GM18951 (cell line): Measurements from ENCODE around the gene KCTD16.

Source experiments
- POLR2A ChIP-seq: IDR thresholded peaks from 4 replicates; pipeline ENCODE4 v1.6.1; 2011; ENCODE audit warnings: mild to moderate bottlenecking; ENCODE audit not compliant: insufficient read length, insufficient read depth; ENCODE audit errors: extremely low read depth
- in situ Hi-C: fragments of 300-500 bp; cut with MboI; formaldehyde crosslinking; loops from one replicate; pipeline ENCODE4 v1.12.0; 2022; ENCODE audit warnings: low sequenced_read_pairs, mixed read lengths, inconsistent platforms; ENCODE audit not compliant: unreplicated experiment

KCTD16 gene

DNA sequence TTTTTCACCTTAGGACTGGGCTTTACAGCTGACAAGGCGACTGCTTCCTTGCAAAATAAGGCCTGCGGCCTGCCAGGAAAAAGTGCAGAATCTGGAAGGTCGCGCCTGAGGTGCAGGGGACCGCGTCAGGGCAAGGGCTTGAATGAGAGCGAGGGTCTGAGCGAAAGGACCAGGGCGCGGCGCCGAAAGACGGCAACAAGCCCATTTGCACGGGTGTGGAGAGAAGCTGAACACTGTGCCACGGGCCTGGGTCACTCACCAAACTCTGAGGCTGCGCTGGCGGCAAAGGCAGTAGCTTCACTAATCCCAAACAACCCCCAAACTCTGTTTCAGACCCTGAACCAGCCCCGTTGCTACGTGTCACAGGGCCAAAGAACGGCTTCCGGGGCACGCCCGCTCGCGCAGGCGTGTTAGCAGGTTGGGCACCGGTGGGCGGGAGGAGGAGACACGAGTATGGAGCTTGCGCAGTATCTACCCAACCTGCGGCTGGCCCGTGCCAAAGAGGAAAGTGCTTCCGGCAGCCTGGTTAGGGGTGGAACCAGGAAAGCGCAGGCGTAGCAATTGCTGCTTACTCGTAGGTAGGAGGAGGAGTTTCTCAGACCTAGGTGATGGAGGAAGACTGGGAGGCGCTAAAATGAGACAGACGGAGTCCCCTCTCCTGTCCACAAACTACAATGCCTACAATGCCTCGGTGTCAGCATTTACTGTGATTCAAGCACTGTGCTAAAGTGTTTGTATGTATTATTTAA, at the start of gene KCTD16, which contains the start of gene YIPF5:
Gene KCTD16 (plus strand): TSS at position 598 of the 749 bp plus-strand sequence.
Gene YIPF5 (minus strand): TSS at position 384 of the 749 bp plus-strand sequence. CDS start 704 bp downstream, outside the sequence.
- TF ChIP-seq POLR2A, result peak; percentile 85

DNA sequence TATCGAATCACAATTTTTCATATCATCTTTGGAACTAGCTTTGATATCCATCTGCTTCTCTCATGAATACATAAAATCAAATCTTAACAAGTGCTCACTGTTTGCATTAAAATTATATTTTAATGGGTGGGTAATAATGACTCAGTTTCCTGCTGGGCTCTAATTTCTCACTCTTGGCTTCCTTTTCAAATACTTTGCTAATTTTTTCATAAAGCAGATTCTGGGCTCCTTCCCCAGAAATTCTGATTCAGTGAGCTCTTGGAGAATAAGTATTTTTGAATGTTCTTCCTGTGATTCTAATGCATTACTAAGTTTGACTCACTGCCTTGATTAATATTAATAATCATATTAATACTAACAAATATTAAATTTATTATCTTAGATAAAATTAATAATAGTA, 49.1 kb upstream of the KCTD16 start:
- TF ChIP-seq POLR2A, result no peak
- in situ Hi-C loops, result no loop called here

More for the DNA sequence above, at the start of gene KCTD16, which contains the start of gene YIPF5:
- in situ Hi-C loops, result no loop called here

DNA sequence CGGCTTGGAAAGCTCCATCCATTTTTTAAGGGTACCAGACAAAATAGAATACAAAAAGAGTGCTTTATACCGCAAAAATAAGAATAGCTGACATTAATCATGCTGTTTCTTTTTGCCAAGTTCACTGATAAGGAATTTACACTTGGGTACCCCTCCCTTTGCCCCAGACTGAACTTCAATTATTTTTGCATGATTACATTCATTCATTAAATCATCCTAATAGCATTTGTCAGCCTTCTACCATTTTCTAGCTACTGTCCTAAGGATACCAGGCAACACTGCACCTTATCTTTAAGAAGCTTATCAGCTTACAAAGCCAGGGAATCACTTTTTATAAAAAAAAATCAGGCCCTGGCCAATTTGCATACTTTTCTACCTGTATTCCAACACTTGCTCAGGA, 48.6 kb upstream of the KCTD16 start:
- no peak for TF ChIP-seq POLR2A
- in situ Hi-C loops, result no loop called here

DNA sequence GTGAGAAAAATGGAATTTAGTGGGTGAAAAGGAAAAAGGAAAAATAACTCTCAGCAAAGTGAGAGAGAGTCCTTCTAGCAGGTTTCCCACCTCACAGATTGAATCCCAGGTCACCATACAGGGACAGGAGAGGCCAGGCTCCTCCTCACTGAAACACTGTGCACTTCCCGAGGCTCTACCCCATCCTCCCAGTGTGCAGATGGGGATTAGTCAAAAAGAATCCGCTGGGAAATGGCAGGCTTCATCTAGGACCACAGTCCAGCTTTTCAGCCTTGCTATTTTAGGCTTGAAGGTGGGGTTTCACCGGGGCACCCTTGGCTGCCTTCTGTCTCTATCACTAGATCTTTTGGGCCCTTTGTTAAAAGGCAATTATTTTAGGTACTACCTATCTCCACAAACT, 48.0 kb upstream of the KCTD16 start:
- TF ChIP-seq POLR2A, result no peak
- in situ Hi-C loops, result no loop called here

DNA sequence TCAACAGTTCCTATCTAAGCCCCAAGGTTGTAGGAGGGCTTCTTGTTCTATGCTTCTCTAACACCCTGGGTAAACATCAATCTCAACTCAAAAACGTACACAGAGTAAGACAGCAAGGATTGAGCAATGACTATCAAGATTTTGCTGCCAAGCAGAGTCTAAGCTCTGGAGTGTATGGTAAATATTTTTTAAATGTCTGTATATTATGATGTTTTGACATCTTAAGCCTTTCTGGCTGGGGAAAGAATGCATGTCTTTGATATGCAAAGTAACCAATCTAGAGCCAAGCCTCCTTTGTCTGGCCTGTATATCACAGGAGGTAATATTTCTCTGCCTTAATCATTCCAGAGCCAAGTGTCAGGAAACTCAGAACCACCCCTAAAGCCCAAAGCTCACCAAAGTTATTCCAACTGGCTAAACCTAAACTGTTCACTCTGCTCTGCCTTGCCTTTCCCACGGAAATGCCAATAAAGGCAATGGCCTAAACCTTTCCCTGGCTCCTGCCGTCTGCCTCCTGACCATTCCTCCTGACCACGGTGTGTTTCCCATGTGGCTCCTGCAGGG, 45.4 kb upstream of the KCTD16 start:
- no peak for TF ChIP-seq POLR2A
- in situ Hi-C loops, result no loop called here

DNA sequence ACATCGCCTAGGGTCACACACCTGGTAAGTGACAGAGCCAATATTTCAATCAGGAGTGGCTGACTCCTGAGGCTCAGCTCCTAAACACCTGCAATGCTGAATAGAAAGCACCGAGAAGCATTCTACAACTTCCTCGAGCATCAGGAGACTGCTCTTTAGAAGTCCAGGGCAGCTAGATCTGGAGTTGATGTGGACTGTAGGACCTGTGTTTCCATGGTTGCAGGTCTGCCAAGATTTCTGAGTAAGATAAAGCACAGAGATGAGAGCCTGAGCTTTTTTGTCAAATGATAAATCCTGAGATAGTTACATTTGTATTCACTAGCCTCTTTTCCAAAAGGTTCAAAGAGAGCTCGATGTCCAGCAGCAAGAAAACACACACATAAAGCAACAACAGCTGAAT, 44.0 kb upstream of the KCTD16 start:
- in situ Hi-C loops, result no loop called here
- TF ChIP-seq POLR2A, result no peak

DNA sequence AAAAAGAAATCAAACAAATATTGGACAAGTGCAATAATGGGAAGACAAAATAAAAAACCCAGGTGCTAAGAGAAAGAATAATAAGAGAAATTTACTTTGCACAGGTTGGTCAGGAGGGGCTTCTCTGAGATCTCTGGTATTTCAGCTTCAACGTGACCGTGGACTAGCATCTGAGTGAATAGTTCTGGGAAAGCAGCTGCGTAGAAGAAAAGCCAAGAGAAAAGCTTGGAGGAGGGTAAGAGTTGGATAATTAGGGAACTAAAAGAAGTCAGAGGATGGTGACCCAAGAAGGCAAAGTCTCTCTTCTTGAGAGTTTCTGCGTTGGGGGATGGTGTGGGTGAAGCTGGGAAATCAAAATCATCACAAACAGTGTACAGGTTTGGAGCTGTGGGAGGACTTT, 41.8 kb upstream of the KCTD16 start:
- in situ Hi-C loops, result no loop called here
- TF ChIP-seq POLR2A, result no peak

DNA sequence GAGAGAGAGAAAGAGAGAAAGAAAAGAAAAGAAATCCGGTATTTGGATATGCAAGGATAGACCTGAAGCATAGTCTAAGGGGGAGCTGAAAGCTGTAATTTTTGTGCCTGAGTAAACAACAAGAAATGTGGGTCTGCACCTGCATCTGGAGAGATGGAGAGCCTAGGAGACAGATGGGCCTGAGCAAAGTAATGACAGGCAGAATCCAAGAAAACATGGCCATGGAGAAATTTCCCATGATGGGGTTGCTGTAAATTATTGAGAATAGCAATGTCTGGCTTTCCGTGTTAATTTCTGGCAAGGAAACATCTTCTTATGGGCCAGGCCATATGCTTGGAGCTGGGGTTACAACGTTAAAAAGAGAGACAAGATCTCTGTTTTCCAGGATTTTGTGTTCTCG, 40.4 kb upstream of the KCTD16 start:
- in situ Hi-C loops, result no loop called here
- no peak for TF ChIP-seq POLR2A

DNA sequence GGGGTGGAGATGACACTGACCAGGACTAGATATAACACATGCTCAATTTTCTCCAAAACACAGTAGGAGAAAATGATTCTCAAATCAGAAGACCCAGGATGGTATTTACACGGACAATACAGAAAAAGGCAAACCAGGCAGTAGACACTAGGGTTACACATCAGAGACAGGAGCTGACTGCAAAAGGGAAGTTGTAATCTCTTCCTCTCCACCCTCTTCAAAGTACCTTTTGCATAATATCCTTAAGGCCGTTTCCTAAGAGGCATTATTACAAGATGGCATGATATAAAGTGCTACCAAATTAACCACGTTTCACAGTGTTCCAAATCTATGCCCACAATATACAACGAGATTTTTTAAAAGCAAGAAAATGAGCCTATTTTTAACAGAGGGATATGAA, 39.4 kb upstream of the KCTD16 start:
- no peak for TF ChIP-seq POLR2A
- in situ Hi-C loops, result no loop called here

DNA sequence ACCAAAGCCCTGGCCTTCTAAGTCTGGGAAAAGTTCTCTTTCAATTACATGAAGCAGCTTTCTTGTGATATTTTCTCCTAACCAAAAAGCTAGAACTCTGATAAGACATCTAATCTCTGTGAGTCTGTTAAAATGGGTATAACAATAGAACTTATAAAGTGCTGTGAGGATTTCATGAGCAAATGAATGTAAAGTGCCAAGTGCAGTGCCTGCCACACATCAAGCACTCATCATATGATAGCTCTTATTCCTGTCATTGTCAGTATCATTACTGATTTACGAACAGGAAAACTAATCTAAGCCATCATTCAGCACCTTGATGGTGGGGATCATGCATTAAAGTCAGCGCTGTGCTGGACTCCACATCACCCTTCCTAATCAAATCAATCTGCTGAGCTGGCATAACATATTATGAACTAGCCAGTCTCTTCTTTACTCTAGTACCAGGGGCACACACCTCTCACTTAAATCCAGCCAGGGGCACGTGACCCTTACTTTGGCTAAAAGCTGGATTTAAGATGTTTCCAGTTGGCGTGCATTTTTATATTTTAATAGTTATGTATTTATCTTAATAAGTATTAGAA, 37.5 kb upstream of the KCTD16 start:
- TF ChIP-seq POLR2A, result no peak
- in situ Hi-C loops, result no loop called here

DNA sequence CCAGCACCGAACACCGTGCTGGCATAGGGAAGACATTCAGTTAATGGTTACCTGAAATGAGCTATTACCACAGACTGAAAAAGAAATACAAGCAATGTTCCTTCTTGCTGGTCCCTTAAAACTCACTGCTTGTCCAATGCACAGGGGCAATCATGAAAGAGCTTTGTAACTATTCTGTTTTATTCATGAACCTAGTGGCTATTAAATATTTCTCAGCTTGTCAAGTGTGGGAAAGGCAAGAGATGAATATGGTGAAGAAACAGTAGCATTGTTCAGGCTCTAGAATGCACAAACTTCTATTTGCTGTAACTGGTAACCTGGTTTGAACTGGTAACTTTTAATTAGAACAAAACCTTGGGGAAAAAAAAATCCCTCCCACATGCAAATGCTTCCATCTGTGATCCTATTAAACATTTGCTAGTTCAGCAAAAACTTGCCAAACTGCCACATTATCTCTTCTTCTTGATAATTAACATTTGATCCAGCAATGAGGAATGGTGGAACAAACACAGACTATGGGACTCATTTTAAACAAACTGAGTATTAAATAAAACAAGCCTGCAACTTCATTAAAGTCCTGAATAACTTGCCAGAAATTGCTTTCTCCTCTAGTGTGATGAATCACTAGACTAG, 36.4 kb upstream of the KCTD16 start:
- in situ Hi-C loops, result no loop called here
- TF ChIP-seq POLR2A, result no peak

DNA sequence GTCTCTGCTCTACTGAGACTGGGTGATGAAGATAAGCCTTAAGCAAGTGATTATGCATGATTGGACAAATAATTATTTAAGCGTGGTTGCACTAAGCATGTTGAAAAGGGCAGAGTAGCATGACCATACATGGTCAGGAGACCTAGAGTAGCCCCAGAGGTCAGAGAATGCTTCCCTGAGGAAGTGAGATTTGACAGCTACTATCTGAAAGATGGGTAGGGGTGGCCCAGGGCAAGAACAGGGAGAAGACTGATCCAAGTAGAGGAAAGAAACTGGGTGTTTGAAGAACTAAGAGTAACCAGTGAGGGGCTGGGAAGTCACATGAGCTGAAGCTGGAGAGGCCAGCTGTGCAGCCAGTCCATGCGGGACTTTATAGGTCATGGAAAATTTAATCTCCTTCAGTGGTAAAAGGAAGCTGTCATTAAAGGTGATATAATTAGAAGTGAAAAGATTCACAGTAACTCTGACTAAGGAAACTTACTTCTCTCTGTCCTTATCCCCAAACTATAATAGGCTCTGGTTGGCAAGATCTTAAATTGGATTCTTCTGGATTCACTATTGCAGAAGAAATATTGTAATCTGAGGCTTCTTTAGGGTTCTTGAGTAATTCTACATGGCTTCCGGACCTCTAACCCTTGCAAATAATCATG, 35.4 kb upstream of the KCTD16 start:
- in situ Hi-C loops, result no loop called here
- no peak for TF ChIP-seq POLR2A

DNA sequence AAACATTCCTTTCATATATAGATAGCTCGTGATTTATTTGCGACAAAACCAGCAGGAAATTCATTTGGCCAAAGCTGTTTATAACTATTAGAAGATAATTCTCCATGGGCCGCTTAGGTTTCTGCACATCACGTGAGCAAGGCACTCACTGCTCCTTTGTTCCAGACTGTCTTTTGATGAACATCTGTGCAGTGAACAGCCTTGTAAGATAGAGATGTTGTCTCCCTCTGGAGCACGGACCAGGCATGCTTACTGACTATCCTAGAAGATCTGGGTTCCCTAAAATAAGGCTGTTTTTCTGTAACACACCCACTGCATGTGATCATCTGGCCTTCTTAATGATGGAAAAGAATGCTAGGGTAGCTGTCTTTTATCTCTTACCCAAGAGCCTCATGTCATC, 31.1 kb upstream of the KCTD16 start:
- in situ Hi-C loops, result no loop called here
- no peak for TF ChIP-seq POLR2A
